Peyer's patch (tissue), 4 donors: ENCODE results near the gene PPM1L. TPM values are rescaled to one million over a fixed set of nuclear protein-coding genes. Genes with fewer than 3 reads are reported as not detected.

ENCODE experiments used
- DNase-seq, 3 donors: peaks; one replicate each; pipeline ENCODE4 v3.0.0-alpha.2; 2017 to 2019
- H3K27ac ChIP-seq, 4 donors: fragments of 200-600 bp; sonication (generic); one replicate each; pipeline ENCODE4 v1.5.1; 2016 to 2019
- H3K27me3 ChIP-seq, 2 donors: fragments of 200-600 bp; sonication (generic); one replicate each; pipeline ENCODE4 v1.5.1; 2019
- H3K36me3 ChIP-seq, 3 donors: fragments of 200-600 bp; sonication (generic); one replicate each; pipeline ENCODE4 v1.5.1; 2016 to 2019
- H3K4me1 ChIP-seq, 4 donors: fragments of 200-600 bp; sonication (generic); one replicate each; pipeline ENCODE4 v1.5.1; 2016 to 2019
- H3K4me3 ChIP-seq, 4 donors: fragments of 200-600 bp; sonication (generic); 1 replicate in 3 of 4; 2 replicates in 1 of 4; pipeline ENCODE4 v1.5.1; 2016 to 2019; ENCODE audit warnings: mild to moderate bottlenecking in 1 of 4
- H3K9me3 ChIP-seq, 4 donors: fragments of 200-600 bp; sonication (generic); one replicate each; pipeline ENCODE4 v1.5.1; 2016 to 2019; ENCODE audit warnings: mild to moderate bottlenecking in 1 of 4
- POLR2A ChIP-seq, 2 donors: fragments of 450-650 bp; IDR thresholded peaks; one replicate each; pipeline ENCODE4 v1.5.1; 2017; ENCODE audit warnings: antibody characterized with exemption in 2 of 2, mild to moderate bottlenecking in 2 of 2, moderate library complexity in 2 of 2
- total RNA-seq, 4 donors: library from RNA; depleted of rRNA; stranded (reverse); fragments of >200 nt; gene quantifications; one replicate each; pipeline ENCODE4 v1.1.0, GENCODE V29; 2016
- TF ChIP-seq, protein P1 (sequence below), 6 experiments: fragments of 450-650 bp in 4 of 6; fragments of 200-600 bp in 2 of 6; sonication (generic) in 1 of 6; IDR thresholded peaks; one replicate each; pipeline ENCODE4 v1.5.1; 2017 to 2019; ENCODE audit warnings: antibody characterized with exemption in 6 of 6, mild to moderate bottlenecking in 3 of 6, moderate library complexity in 1 of 6

PPM1L gene
- total RNA-seq, 4 donors from 2014 or later = 8.4 to 17.8 (median 12.7) TPM

DNA sequence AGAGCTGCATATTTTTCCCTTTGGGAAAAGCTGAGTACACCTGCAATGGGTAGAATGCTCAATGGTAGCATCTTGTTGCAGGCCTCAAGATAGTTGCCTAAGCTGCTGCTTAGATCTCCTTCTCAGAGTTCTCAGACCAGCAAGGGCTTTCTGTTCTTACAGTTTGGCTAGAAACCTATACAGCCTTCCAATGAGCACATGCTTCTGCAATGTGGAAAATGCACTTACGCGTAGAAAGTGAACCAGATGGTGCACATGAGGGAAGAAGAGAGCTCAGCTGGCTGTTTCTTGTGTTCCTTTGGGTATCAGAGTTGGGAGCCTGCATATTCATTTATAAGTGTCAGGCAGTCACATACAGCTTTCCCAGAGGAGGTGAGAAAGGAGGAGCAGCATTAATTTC, 212.7 kb downstream of the PPM1L start:
- Histone ChIP-seq H3K27me3 (no peaks in the 10 kb centered on the region), H3K36me3 (no peaks in the 10 kb centered on the region), H3K9me3 (no peaks in the 10 kb centered on the region), H3K27ac (no peak overlapping the region), H3K4me3 (no peak overlapping the region), H3K4me1 (no peaks in the 10 kb centered on the region)
- TF ChIP-seq, protein P1, sequence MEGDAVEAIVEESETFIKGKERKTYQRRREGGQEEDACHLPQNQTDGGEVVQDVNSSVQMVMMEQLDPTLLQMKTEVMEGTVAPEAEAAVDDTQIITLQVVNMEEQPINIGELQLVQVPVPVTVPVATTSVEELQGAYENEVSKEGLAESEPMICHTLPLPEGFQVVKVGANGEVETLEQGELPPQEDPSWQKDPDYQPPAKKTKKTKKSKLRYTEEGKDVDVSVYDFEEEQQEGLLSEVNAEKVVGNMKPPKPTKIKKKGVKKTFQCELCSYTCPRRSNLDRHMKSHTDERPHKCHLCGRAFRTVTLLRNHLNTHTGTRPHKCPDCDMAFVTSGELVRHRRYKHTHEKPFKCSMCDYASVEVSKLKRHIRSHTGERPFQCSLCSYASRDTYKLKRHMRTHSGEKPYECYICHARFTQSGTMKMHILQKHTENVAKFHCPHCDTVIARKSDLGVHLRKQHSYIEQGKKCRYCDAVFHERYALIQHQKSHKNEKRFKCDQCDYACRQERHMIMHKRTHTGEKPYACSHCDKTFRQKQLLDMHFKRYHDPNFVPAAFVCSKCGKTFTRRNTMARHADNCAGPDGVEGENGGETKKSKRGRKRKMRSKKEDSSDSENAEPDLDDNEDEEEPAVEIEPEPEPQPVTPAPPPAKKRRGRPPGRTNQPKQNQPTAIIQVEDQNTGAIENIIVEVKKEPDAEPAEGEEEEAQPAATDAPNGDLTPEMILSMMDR (IDR thresholded peaks at IDR 0.05) = no peak
- no peak for TF ChIP-seq POLR2A (IDR thresholded peaks at IDR 0.05)
- DNase-seq = no peak

DNA sequence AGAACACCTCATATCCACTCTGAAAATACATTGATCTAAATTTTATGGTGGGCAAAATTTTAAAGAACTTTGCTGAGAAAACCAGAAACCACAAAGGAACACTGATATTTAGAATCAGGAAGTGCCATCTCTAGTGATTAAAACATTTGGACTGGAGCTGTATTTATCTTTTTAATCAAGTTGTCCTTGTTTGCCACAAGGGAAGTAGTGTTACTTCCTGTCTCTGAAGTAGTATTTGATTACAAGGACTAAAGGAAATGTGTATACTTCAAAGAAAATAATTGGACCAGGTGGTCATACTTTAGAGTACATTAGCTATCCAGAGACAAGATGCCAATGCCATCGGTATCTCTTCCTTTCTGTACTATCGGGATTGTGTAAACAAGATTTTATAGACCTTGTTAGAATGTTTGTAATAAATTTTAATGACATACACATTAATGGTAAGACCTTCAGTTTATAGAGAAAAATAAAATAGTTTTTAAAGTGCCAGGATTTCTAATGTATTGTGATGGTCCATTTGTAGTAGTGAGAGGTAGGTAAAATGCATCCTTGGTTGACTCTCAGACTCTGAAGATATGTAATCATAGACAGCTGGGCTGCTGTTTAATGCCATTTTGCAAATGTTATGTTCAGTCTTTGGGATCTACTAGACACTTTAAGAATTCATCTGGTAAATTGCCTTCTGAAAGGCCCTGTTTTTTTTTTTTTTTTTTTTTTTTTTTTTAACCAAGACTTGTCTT, 217.2 kb downstream of the PPM1L start:
- Histone ChIP-seq H3K27ac (no peak overlapping the region), H3K36me3 (no peaks in the 10 kb centered on the region), H3K4me1 (no peaks in the 10 kb centered on the region), H3K27me3 (no peaks in the 10 kb centered on the region), H3K9me3 (no peaks in the 10 kb centered on the region), H3K4me3 (no peak overlapping the region)
- no peak for TF ChIP-seq POLR2A (IDR thresholded peaks at IDR 0.05)
- TF ChIP-seq, protein P1 (IDR thresholded peaks at IDR 0.05) = no peak
- DNase-seq = no peak

DNA sequence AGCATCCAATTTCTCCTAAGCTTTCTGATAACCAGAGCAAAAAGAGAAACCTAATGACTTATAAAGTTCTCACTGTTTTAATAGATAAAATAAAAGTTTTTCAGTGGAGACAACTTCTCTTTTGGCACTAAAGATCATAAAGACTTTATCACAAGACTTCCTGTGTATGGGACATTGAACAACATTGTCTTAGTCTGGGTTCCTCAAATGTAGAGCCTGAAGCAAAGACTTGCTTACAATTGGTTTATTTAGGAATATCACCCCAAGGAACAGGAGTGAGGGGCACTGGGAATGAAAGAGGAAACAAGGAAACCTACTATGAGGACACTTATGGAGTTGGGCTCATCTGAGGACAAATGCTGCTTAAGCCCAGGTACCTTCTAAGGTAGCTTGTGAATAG, 221.7 kb downstream of the PPM1L start:
- Histone ChIP-seq H3K27ac (no peak overlapping the region), H3K27me3 (no peaks in the 10 kb centered on the region), H3K4me1 (no peaks in the 10 kb centered on the region), H3K9me3 (no peaks in the 10 kb centered on the region), H3K36me3 (no peaks in the 10 kb centered on the region), H3K4me3 (no peak overlapping the region)
- TF ChIP-seq POLR2A (IDR thresholded peaks at IDR 0.05) = no peak
- TF ChIP-seq, protein P1 (IDR thresholded peaks at IDR 0.05) = no peak
- no peak for DNase-seq

DNA sequence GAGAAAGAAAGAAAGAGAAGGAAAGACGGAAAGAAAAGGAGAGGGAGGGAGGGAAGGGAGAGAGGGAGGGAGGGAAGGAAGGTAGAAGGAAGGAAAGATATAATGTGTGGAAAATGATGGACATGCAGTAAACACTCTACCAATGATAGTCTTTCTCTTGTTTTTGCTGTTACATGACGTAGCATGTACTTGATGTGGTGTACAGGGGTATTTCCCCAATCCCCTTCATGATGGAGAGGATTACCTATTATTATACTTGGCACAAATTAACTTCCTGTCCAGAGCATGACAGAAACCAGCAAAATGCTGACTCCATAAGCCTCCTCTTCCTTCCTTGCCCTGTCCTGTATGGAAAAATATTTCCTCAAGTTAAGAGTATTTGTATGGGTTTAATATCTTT, 224.7 kb downstream of the PPM1L start:
- H3K9me3 ChIP-seq = no peaks in the 10 kb centered on the region
- H3K27ac ChIP-seq = no peak overlapping the region
- DNase-seq = no peak
- no peaks in the 10 kb centered on the region for H3K27me3 ChIP-seq
- H3K36me3 ChIP-seq = no peaks in the 10 kb centered on the region
- TF ChIP-seq, protein P1 (IDR thresholded peaks at IDR 0.05) = no peak
- no peak for TF ChIP-seq POLR2A (IDR thresholded peaks at IDR 0.05)
- H3K4me3 ChIP-seq = no peak overlapping the region
- H3K4me1 ChIP-seq = no peaks in the 10 kb centered on the region

DNA sequence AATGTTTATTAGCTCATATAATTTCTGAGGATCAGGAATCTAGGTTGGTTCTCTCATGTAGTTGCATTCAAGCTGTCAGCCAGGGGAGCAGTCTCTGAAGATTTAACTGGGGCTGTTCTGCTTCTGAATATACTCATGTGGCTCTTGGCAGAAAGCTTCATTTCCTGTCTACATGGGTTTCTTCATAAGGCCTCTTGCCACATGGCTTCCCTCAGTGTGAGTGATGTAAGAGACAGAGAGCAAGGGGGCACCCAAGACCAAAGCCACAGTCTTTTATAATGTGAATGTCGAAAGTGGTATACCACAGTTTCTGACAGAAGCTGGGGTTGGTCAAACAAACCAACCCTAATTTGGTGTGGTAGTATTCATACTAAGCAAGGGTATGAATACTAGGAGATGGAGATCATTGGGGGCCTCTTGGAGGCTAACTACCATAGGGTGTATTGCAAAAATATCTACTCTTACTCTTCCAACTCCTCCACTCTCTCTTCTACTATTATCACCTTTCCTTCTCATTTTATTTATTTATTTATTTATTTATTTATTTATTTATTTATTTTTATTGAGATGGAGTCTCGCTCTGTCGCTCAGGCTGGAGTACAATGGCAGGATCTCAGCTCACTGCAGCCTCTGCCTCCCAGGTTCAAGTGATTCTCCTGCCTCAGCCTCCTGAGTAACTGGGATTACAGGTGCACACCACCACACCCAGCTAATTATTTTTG, 225.3 kb downstream of the PPM1L start:
- TF ChIP-seq, protein P1 (IDR thresholded peaks at IDR 0.05) = no peak
- H3K9me3 ChIP-seq = no peaks in the 10 kb centered on the region
- H3K36me3 ChIP-seq = no peaks in the 10 kb centered on the region
- H3K27me3 ChIP-seq = no peaks in the 10 kb centered on the region
- peak in 1 of 3 donors; percentile 16 for DNase-seq
- H3K4me1 ChIP-seq = no peaks in the 10 kb centered on the region
- H3K27ac ChIP-seq = no peak overlapping the region
- no peak overlapping the region for H3K4me3 ChIP-seq
